SK-MEL-5 (cell line): ENCODE results near the gene PIK3IP1. TPM values are rescaled to one million over a fixed set of nuclear protein-coding genes. Genes with fewer than 3 reads are reported as not detected.
A peak's percentile ranks its signal among the peaks of the same experiment; 100 is the strongest.

Experiments
- DNase-seq: peaks from one replicate; pipeline ENCODE4 v3.0.0-alpha.2; 2016; ENCODE audit warnings: low read depth, low spot score
- in situ Hi-C: cut with HindIII; loops from 2 replicates; pipeline ENCODE4 v1.10.0; 2016; ENCODE audit warnings: low sequenced_read_pairs, high pct_unique_total_duplicates, low pct_unique_long_range_greater_than_20kb
- polyA plus RNA-seq, 2 experiments: library from polyadenylated mRNA; depleted of rRNA; stranded (reverse); fragments of >200 nt; gene quantifications; 2 replicates each; pipeline ENCODE4 v1.2.3, GENCODE V29; 2015
- total RNA-seq: library from RNA; depleted of rRNA; stranded (reverse); fragments of >200 nt; shearing (Covaris generic); gene quantifications from 2 replicates; pipeline ENCODE4 v1.2.3, GENCODE V29; 2014; rRNA removed

PIK3IP1 gene
- total RNA-seq: 2.3 and 2.7 TPM in 2 replicates
- polyA plus RNA-seq (2015; cell fraction: cytosol; rRNA removed): 0.98 and 3.5 TPM in 2 replicates
- polyA plus RNA-seq (2015; cell fraction: nucleus; rRNA removed): 1.6 and 4.6 TPM in 2 replicates

GRCh38 chr22:31292236-31292989 is at the start of gene PIK3IP1:
Gene PIK3IP1 (minus strand): TSS chr22:31292488. CDS start chr22:31292344, 144 bp downstream.
- in situ Hi-C loops: no loop called here
- peak; percentile 88 for DNase-seq

- DNase-seq: no peak
- in situ Hi-C loops: no loop called here
Observed at GRCh38 chr22:31341386-31342088, 49.2 kb upstream of the PIK3IP1 start.

GRCh38 chr22:31340765-31341247 is 48.5 kb upstream of the PIK3IP1 start:
- in situ Hi-C loops: no loop called here
- no peak for DNase-seq

GRCh38 chr22:31340360-31340759 is 48.1 kb upstream of the PIK3IP1 start:
- DNase-seq: no peak
- in situ Hi-C loops: no loop called here

- in situ Hi-C loops: no loop called here
- no peak for DNase-seq
Observed at GRCh38 chr22:31339148-31339832, 47.0 kb upstream of the PIK3IP1 start.

GRCh38 chr22:31337178-31337577 is 44.9 kb upstream of the PIK3IP1 start:
- no peak for DNase-seq
- in situ Hi-C loops: no loop called here

- in situ Hi-C loops: no loop called here
- no peak for DNase-seq
Observed at GRCh38 chr22:31334329-31334728, 42.0 kb upstream of the PIK3IP1 start.

- in situ Hi-C loops: no loop called here
- no peak for DNase-seq
Observed at GRCh38 chr22:31333641-31334040, 41.4 kb upstream of the PIK3IP1 start.

GRCh38 chr22:31332886-31333285 is 40.6 kb upstream of the PIK3IP1 start:
- in situ Hi-C loops: no loop called here
- no peak for DNase-seq

- in situ Hi-C loops: no loop called here
Observed at GRCh38 chr22:31332010-31332409, 39.7 kb upstream of the PIK3IP1 start.

GRCh38 chr22:31329453-31330215 is 37.3 kb upstream of the PIK3IP1 start:
- in situ Hi-C loops: no loop called here
- peak; percentile 32 for DNase-seq

More at GRCh38 chr22:31332010-31332409, 39.7 kb upstream of the PIK3IP1 start:
- no peak for DNase-seq

- in situ Hi-C loops: no loop called here
- no peak for DNase-seq
Observed at GRCh38 chr22:31329029-31329428, 36.7 kb upstream of the PIK3IP1 start.

- in situ Hi-C loops: no loop called here
Observed at GRCh38 chr22:31328544-31328960, 36.3 kb upstream of the PIK3IP1 start.

GRCh38 chr22:31327806-31328543 is 35.7 kb upstream of the PIK3IP1 start:
- DNase-seq: no peak
- in situ Hi-C loops: no loop called here

More at GRCh38 chr22:31328544-31328960, 36.3 kb upstream of the PIK3IP1 start:
- no peak for DNase-seq

GRCh38 chr22:31326877-31327276 is 34.6 kb upstream of the PIK3IP1 start:
- DNase-seq: no peak
- in situ Hi-C loops: no loop called here

GRCh38 chr22:31323578-31324550 is 31.6 kb upstream of the PIK3IP1 start:
- DNase-seq: no peak
- in situ Hi-C loops: no loop called here
